Measurements from ENCODE around the gene ITGBL1. TPM values are rescaled to one million over a fixed set of nuclear protein-coding genes. Genes with fewer than 3 reads are reported as not detected.

ITGBL1 gene
- total RNA-seq, 2 donors from 2014 or later = not detected

DNA sequence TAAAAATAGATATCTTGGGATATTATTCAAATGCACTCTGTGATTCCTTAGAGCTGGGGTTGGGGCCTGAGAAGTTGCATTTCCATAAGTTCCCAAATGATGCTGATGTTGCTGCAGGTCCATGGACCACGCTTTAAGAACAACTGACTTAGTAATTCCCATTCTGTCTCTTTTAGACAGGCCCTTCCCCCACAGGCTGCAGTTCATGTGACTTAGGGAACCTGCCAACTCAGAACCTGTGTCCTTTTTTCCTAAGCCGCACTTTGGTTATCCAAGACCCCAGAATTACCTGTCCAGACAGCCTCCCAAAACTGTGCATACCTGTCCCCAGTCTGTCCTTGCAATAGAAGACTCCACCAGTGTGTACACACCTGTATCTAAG is 1.7 kb upstream of the ITGBL1 start:
- Mint-ChIP-seq H3K36me3 (ENCODE audit: low read depth) (no peaks in the 10 kb centered on the region), H3K4me3 (no peak overlapping the region), H3K4me1 (no peaks in the 10 kb centered on the region), H3K9me3 (no peaks in the 10 kb centered on the region), H3K27ac (no peak overlapping the region), H3K27me3 (ENCODE audit: insufficient read depth) (peaks cover 10% of the 10 kb centered on the region)
- H3K9me3 ChIP-seq (ENCODE audit: control insufficient read depth, low read length) = no peaks in the 10 kb centered on the region
- WGBS, 2 experiments (ENCODE audit: insufficient coverage in 1 of 2, insufficient read length in 1 of 2) = 89 to 100% methylated on average over 1 to 2 of the region's 2 CpGs
- H3K27me3 ChIP-seq (ENCODE audit: control insufficient read depth, insufficient read depth, low read length, poor library complexity, severe bottlenecking) = no peaks in the 10 kb centered on the region
- H3K9ac ChIP-seq (ENCODE audit: extremely low read depth, low read length, poor library complexity, severe bottlenecking) = no peak overlapping the region
- TF ChIP-seq, protein P1, sequence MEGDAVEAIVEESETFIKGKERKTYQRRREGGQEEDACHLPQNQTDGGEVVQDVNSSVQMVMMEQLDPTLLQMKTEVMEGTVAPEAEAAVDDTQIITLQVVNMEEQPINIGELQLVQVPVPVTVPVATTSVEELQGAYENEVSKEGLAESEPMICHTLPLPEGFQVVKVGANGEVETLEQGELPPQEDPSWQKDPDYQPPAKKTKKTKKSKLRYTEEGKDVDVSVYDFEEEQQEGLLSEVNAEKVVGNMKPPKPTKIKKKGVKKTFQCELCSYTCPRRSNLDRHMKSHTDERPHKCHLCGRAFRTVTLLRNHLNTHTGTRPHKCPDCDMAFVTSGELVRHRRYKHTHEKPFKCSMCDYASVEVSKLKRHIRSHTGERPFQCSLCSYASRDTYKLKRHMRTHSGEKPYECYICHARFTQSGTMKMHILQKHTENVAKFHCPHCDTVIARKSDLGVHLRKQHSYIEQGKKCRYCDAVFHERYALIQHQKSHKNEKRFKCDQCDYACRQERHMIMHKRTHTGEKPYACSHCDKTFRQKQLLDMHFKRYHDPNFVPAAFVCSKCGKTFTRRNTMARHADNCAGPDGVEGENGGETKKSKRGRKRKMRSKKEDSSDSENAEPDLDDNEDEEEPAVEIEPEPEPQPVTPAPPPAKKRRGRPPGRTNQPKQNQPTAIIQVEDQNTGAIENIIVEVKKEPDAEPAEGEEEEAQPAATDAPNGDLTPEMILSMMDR (conservative IDR thresholded peaks at IDR 0.05) = no peak
- no peaks in the 10 kb centered on the region for H3K4me1 ChIP-seq (ENCODE audit: control insufficient read depth, insufficient read depth, low read length)
- H3K27ac ChIP-seq (ENCODE audit: low read depth, low read length) = no peak overlapping the region
- DNase-seq = no peak
- no peaks in the 10 kb centered on the region for H3K36me3 ChIP-seq (ENCODE audit: control insufficient read depth, insufficient read depth, low read length)
- no peak overlapping the region for H3K4me3 ChIP-seq (ENCODE audit: low read length)

GRCh38 chr13:101451641-101452040 is 834 bp upstream of the ITGBL1 start:
- Histone ChIP-seq H3K27me3 (ENCODE audit: control insufficient read depth, insufficient read depth, low read length, poor library complexity, severe bottlenecking) (no peaks in the 10 kb centered on the region), H3K36me3 (ENCODE audit: control insufficient read depth, insufficient read depth, low read length) (no peaks in the 10 kb centered on the region), H3K9ac (ENCODE audit: extremely low read depth, low read length, poor library complexity, severe bottlenecking) (no peak overlapping the region), H3K27ac (ENCODE audit: low read depth, low read length) (no peak overlapping the region), H3K4me3 (ENCODE audit: low read length) (no peak overlapping the region), H3K9me3 (ENCODE audit: control insufficient read depth, low read length) (no peaks in the 10 kb centered on the region), H3K4me1 (ENCODE audit: control insufficient read depth, insufficient read depth, low read length) (no peaks in the 10 kb centered on the region)
- peaks cover 10% of the 10 kb centered on the region for H3K27me3 Mint-ChIP-seq (ENCODE audit: insufficient read depth)
- TF ChIP-seq, protein P1 (conservative IDR thresholded peaks at IDR 0.05) = no peak
- H3K9me3 Mint-ChIP-seq = no peaks in the 10 kb centered on the region
- H3K36me3 Mint-ChIP-seq (ENCODE audit: low read depth) = no peaks in the 10 kb centered on the region
- H3K4me1 Mint-ChIP-seq = no peaks in the 10 kb centered on the region
- no peak overlapping the region for H3K4me3 Mint-ChIP-seq
- H3K27ac Mint-ChIP-seq = no peak overlapping the region
- no peak for DNase-seq

- Mint-ChIP-seq H3K27me3 (ENCODE audit: insufficient read depth) (peaks cover 10% of the 10 kb centered on the region), H3K4me3 (peak overlapping the region; percentile 41), H3K36me3 (ENCODE audit: low read depth) (no peaks in the 10 kb centered on the region), H3K27ac (no peak overlapping the region), H3K4me1 (no peaks in the 10 kb centered on the region), H3K9me3 (no peaks in the 10 kb centered on the region)
- Histone ChIP-seq H3K4me3 (ENCODE audit: low read length) (no peak overlapping the region), H3K9me3 (ENCODE audit: control insufficient read depth, low read length) (no peaks in the 10 kb centered on the region), H3K36me3 (ENCODE audit: control insufficient read depth, insufficient read depth, low read length) (no peaks in the 10 kb centered on the region), H3K9ac (ENCODE audit: extremely low read depth, low read length, poor library complexity, severe bottlenecking) (no peak overlapping the region), H3K27ac (ENCODE audit: low read depth, low read length) (no peak overlapping the region), H3K27me3 (ENCODE audit: control insufficient read depth, insufficient read depth, low read length, poor library complexity, severe bottlenecking) (no peaks in the 10 kb centered on the region), H3K4me1 (ENCODE audit: control insufficient read depth, insufficient read depth, low read length) (no peaks in the 10 kb centered on the region)
- TF ChIP-seq, protein P1 (conservative IDR thresholded peaks at IDR 0.05) = peak; percentile 72
- DNase-seq = peak; percentile 64
- WGBS, 2 experiments (ENCODE audit: insufficient coverage in 1 of 2, insufficient read length in 1 of 2) = 94 to 95% methylated on average over 20 to 41 of the region's 41 CpGs
Measured at GRCh38 chr13:101453784-101454201, 1.3 kb downstream of the ITGBL1 start.

Data from endodermal cell (in vitro differentiated cells).